ENCODE measurements around the gene TRABD2A. TPM values are rescaled to one million over a fixed set of nuclear protein-coding genes. Genes with fewer than 3 reads are reported as not detected.
A peak's percentile ranks its signal among the peaks of the same experiment; 100 is the strongest.

The TRABD2A gene
- total and polyA plus RNA-seq, 2 of the 13 experiments (the other 11 are each of a cell fraction or from before 2014, with no cell fraction given): 0.15 TPM; not detected in 1

DNA sequence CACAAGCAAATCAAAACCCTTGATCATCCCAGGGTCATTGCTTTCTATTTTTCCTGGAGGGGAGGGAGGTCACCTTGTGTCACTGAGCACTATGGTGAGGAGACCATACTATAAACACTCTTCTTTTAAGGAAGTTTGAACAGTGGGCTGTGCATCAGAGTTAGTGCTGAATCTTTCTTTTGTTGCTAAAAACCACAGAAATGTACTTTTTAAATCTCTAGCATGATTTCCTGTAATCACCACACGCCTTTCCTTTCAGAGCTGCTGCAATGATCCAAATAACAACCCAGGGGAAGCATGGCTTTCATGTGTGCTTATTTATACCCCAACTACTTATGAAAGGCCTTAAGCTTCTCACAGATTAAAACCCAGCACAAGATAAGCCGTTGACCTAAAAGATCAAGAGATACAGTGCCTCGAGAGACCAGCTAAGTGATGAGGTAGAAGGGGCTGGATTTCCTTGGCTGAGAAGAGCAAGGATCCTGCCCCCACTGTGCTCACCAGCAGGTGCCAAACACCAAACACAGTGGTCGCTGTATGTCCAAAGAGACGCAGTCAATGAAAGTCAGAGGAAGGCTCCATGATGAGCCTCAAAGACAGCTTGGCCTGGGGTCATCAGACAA is 34.7 kb downstream of the TRABD2A start:
- DNase-seq (ENCODE audit: low spot score): no peak
- FAIRE-seq: no peak
- no peaks in the 10 kb centered on the region for H4K20me1 ChIP-seq (ENCODE audit: insufficient read depth, low read length)
- BruUV-seq (replicated peaks): no TSS peak
- ChIA-PET CTCF (ENCODE audit: low intra/inter-chr PET ratio, low total read pairs) (no interaction called here), POLR2A (no interaction called here)
- no peak overlapping the region for H3K9ac ChIP-seq (ENCODE audit: insufficient read depth, low read depth, low read length)
- 3% methylated on average over 5 of the region's 5 CpGs for WGBS (ENCODE audit: low lambda C conversion rate)
- H3K36me3 ChIP-seq (replicated peaks in 1 of 2; ENCODE audit: control insufficient read depth in 1 of 2, insufficient read depth in 2 of 2, low read length in 2 of 2): no peaks in the 10 kb centered on the region
- H3K27ac ChIP-seq (ENCODE audit: extremely low read length, insufficient read depth, low read length): no peak overlapping the region
- no peak for ATAC-seq
- in situ Hi-C loops (cut with HindIII; ENCODE audit: extremely low pct_ligation_motif_present, low pct_unique_long_range_greater_than_20kb) (no loop called here), intact Hi-C loops (cut with micrococcal nuclease; ENCODE audit: unreplicated experiment) (no loop called here)
- TF ChIP-seq, protein P1, sequence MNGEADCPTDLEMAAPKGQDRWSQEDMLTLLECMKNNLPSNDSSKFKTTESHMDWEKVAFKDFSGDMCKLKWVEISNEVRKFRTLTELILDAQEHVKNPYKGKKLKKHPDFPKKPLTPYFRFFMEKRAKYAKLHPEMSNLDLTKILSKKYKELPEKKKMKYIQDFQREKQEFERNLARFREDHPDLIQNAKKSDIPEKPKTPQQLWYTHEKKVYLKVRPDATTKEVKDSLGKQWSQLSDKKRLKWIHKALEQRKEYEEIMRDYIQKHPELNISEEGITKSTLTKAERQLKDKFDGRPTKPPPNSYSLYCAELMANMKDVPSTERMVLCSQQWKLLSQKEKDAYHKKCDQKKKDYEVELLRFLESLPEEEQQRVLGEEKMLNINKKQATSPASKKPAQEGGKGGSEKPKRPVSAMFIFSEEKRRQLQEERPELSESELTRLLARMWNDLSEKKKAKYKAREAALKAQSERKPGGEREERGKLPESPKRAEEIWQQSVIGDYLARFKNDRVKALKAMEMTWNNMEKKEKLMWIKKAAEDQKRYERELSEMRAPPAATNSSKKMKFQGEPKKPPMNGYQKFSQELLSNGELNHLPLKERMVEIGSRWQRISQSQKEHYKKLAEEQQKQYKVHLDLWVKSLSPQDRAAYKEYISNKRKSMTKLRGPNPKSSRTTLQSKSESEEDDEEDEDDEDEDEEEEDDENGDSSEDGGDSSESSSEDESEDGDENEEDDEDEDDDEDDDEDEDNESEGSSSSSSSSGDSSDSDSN (CRISPR knock-in tag; IDR thresholded peaks at IDR 0.05): no peak
- no peak for TF ChIP-seq NR2F1 (CRISPR knock-in tag; IDR thresholded peaks at IDR 0.05)
- TF ChIP-seq CBFB (CRISPR knock-in tag; IDR thresholded peaks at IDR 0.05): no peak
- H3K4me1 ChIP-seq (ENCODE audit: insufficient read depth, low read length): no peaks in the 10 kb centered on the region
- H3K4me2 ChIP-seq (ENCODE audit: low read depth, low read length): no peak overlapping the region
- no peak overlapping the region for H2AFZ ChIP-seq (ENCODE audit: low read length)
- peaks cover 0 to 6% of the 10 kb centered on the region in 2 experiments; a peak in 2 of 5 replicates for H3K27me3 ChIP-seq (ENCODE audit: control insufficient read depth in 1 of 2, insufficient read depth in 2 of 2, low read length in 2 of 2)
- H3K4me3 ChIP-seq (replicated peaks in 1 of 3; ENCODE audit: insufficient read depth in 1 of 3, low read depth in 2 of 3, low read length in 3 of 3): no peak overlapping the region
- no peaks in the 10 kb centered on the region for H3K79me2 ChIP-seq (ENCODE audit: insufficient read depth, low read length)
- no peaks in the 10 kb centered on the region for H3K9me3 ChIP-seq (ENCODE audit: low read length)

DNA sequence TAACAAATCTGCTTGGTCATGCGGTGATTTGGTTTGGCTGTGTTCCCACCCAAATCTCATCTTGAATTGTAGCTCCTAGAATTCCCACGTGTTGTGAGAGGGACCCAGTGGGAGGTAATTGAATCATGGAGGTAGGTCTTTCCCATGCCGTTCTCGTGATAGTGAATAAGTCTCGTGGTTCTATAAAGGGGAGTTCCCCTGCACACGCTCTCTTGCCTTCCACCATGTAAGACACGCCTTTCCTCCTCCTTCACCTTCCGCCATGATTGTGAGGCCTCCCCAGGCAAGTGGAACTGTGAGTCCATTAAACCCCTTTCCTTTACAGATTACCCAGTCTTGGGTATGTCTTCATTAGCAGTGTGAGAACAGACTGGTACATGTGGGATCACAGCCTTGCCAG is 36.7 kb downstream of the TRABD2A start:
- POLR2A ChIA-PET: no interaction called here
- Histone ChIP-seq H3K79me2 (ENCODE audit: insufficient read depth, low read length) (no peaks in the 10 kb centered on the region), H4K20me1 (ENCODE audit: insufficient read depth, low read length) (no peaks in the 10 kb centered on the region), H3K27ac (ENCODE audit: extremely low read length, insufficient read depth, low read length) (no peak overlapping the region), H3K9ac (ENCODE audit: insufficient read depth, low read depth, low read length) (no peak overlapping the region), H3K36me3 (replicated peaks in 1 of 2; ENCODE audit: control insufficient read depth in 1 of 2, insufficient read depth in 2 of 2, low read length in 2 of 2) (no peaks in the 10 kb centered on the region), H3K4me3 (replicated peaks in 1 of 3; ENCODE audit: insufficient read depth in 1 of 3, low read depth in 2 of 3, low read length in 3 of 3) (no peak overlapping the region), H3K4me2 (ENCODE audit: low read depth, low read length) (no peak overlapping the region), H3K9me3 (ENCODE audit: low read length) (no peaks in the 10 kb centered on the region), H3K27me3 (ENCODE audit: control insufficient read depth in 1 of 2, insufficient read depth in 2 of 2, low read length in 2 of 2) (no peaks in the 10 kb centered on the region; a peak in 1 of 5 replicates), H2AFZ (ENCODE audit: low read length) (no peak overlapping the region), H3K4me1 (ENCODE audit: insufficient read depth, low read length) (no peaks in the 10 kb centered on the region)
- FAIRE-seq (no peak), DNase-seq (ENCODE audit: low spot score) (no peak), ATAC-seq (no peak)
- no TSS peak for BruUV-seq (replicated peaks)
- intact Hi-C loops (cut with micrococcal nuclease; ENCODE audit: unreplicated experiment): no loop called here
- in situ Hi-C loops (cut with HindIII; ENCODE audit: extremely low pct_ligation_motif_present, low pct_unique_long_range_greater_than_20kb): no loop called here
- CTCF ChIA-PET (ENCODE audit: low intra/inter-chr PET ratio, low total read pairs): no interaction called here
- TF ChIP-seq IKZF4 (CRISPR knock-in tag; IDR thresholded peaks at IDR 0.05; ENCODE audit: borderline replicate concordance, low read depth, not compliant biosample characterization) (no peak), ZNF772 (CRISPR knock-in tag; IDR thresholded peaks at IDR 0.05) (no peak), ZNF615 (CRISPR knock-in tag; IDR thresholded peaks at IDR 0.05; ENCODE audit: borderline replicate concordance) (no peak), ZNF768 (CRISPR knock-in tag; IDR thresholded peaks at IDR 0.05) (no peak)
- TF ChIP-seq, protein P2, sequence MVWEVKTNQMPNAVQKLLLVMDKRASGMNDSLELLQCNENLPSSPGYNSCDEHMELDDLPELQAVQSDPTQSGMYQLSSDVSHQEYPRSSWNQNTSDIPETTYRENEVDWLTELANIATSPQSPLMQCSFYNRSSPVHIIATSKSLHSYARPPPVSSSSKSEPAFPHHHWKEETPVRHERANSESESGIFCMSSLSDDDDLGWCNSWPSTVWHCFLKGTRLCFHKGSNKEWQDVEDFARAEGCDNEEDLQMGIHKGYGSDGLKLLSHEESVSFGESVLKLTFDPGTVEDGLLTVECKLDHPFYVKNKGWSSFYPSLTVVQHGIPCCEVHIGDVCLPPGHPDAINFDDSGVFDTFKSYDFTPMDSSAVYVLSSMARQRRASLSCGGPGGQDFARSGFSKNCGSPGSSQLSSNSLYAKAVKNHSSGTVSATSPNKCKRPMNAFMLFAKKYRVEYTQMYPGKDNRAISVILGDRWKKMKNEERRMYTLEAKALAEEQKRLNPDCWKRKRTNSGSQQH (CRISPR knock-in tag; IDR thresholded peaks at IDR 0.05; ENCODE audit: low read depth): no peak
- TF ChIP-seq, protein P3, sequence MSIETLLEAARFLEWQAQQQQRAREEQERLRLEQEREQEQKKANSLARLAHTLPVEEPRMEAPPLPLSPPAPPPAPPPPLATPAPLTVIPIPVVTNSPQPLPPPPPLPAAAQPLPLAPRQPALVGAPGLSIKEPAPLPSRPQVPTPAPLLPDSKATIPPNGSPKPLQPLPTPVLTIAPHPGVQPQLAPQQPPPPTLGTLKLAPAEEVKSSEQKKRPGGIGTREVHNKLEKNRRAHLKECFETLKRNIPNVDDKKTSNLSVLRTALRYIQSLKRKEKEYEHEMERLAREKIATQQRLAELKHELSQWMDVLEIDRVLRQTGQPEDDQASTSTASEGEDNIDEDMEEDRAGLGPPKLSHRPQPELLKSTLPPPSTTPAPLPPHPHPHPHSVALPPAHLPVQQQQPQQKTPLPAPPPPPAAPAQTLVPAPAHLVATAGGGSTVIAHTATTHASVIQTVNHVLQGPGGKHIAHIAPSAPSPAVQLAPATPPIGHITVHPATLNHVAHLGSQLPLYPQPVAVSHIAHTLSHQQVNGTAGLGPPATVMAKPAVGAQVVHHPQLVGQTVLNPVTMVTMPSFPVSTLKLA (IDR thresholded peaks at IDR 0.05): 0 out of 2 replicates have a peak, but pooled peaks have one; percentile 3
- 54% methylated on average over 8 of the region's 8 CpGs for WGBS (ENCODE audit: low lambda C conversion rate)
